MCF 10A (cell line): ENCODE results near the gene ZMYM1. TPM values are rescaled to one million over a fixed set of nuclear protein-coding genes. Genes with fewer than 3 reads are reported as not detected.
A peak's percentile ranks its signal among the peaks of the same experiment; 100 is the strongest.

Source experiments
- BruUV-seq: library from RNA; stranded (reverse); fragments of 400-500 nt; replicated peaks from 2 replicates; lab custom pipeline; 2021; lab: Mats Ljungman, UMichigan
- CTCF ChIA-PET: fragments of 300-600 bp; sonication (Branson Sonifier 250); formaldehyde crosslinking; extraction: SDS; loops from one replicate; lab custom pipeline; 2021; ENCODE audit warnings: antibody characterized with exemption, inconsistent platforms; lab: Yijun Ruan, JAX
- POLR2A ChIA-PET: fragments of 300-600, 350-650 bp; sonication (Branson Sonifier 250); formaldehyde crosslinking; extraction: SDS; loops from one replicate; lab custom pipeline; 2020; ENCODE audit warnings: antibody characterized with exemption, inconsistent platforms; lab: Yijun Ruan, JAX
- DNase-seq: peaks from one replicate; pipeline ENCODE4 v3.0.0-alpha.2; 2018; ENCODE audit not compliant: unreplicated experiment
- H3K27ac Mint-ChIP-seq: one replicate; pipeline ENCODE4 v1.8.0; 2022; ENCODE audit warnings: mild to moderate bottlenecking, low read depth, mixed read lengths; ENCODE audit not compliant: unreplicated experiment
- H3K27me3 Mint-ChIP-seq: one replicate; pipeline ENCODE4 v1.8.0; 2022; ENCODE audit warnings: mixed read lengths; ENCODE audit not compliant: insufficient read depth, unreplicated experiment
- H3K36me3 Mint-ChIP-seq: one replicate; pipeline ENCODE4 v1.8.0; 2022; ENCODE audit warnings: mild to moderate bottlenecking, moderate library complexity, mixed read lengths; ENCODE audit not compliant: insufficient read depth, unreplicated experiment
- H3K4me1 Mint-ChIP-seq: one replicate; pipeline ENCODE4 v1.8.0; 2022; ENCODE audit warnings: mixed read lengths; ENCODE audit not compliant: insufficient read depth, unreplicated experiment
- H3K4me3 Mint-ChIP-seq: one replicate; pipeline ENCODE4 v1.8.0; 2022; ENCODE audit warnings: mild to moderate bottlenecking, moderate library complexity, mixed read lengths; ENCODE audit not compliant: unreplicated experiment
- H3K9me3 Mint-ChIP-seq: one replicate; pipeline ENCODE4 v1.8.0; 2022; ENCODE audit warnings: mixed read lengths; ENCODE audit not compliant: unreplicated experiment
- CTCF ChIP-seq: fragments of 200-600 bp; IDR thresholded peaks from one replicate; pipeline ENCODE4 v1.8.0; 2022; ENCODE audit warnings: antibody characterized with exemption, mild to moderate bottlenecking; ENCODE audit not compliant: unreplicated experiment
- intact Hi-C: fragments of 100-400 bp; cut with micrococcal nuclease; formaldehyde crosslinking; loops from 2 replicates; pipeline ENCODE4 v1.14.1; 2022
- total RNA-seq: library from RNA; stranded (reverse); gene quantifications from 2 replicates; pipeline ENCODE4 v1.2.3, GENCODE V29; 2022

The ZMYM1 gene
- total RNA-seq, 1 experiment from 2014 or later, result 21.2 TPM

GRCh38 chr1:35120458-35121133 lies 41.4 kb downstream of the ZMYM1 start:
- CTCF ChIA-PET, result no interaction called here
- Mint-ChIP-seq H3K27me3 (no peaks in the 10 kb centered on the region), H3K36me3 (peaks cover 11% of the 10 kb centered on the region), H3K9me3 (no peaks in the 10 kb centered on the region), H3K4me3 (no peak overlapping the region), H3K27ac (no peak overlapping the region), H3K4me1 (peaks cover 8% of the 10 kb centered on the region)
- BruUV-seq, result no TSS peak
- intact Hi-C loops, result no loop called here
- no peak for TF ChIP-seq CTCF
- POLR2A ChIA-PET, result interaction anchor here (1.2 kb wide), 2 partner anchors 17 to 42 kb away, joined by 3 read pairs; partner anchors contain the start of gene ZMYM1
- DNase-seq, result no peak

GRCh38 chr1:35122311-35122710 lies 43.1 kb downstream of the ZMYM1 start:
- DNase-seq, result peak; percentile 33
- no peaks in the 10 kb centered on the region for H3K9me3 Mint-ChIP-seq
- peaks cover 7% of the 10 kb centered on the region for H3K36me3 Mint-ChIP-seq
- intact Hi-C loops, result no loop called here
- no peak overlapping the region for H3K4me3 Mint-ChIP-seq
- no TSS peak for BruUV-seq
- H3K4me1 Mint-ChIP-seq, result peaks cover 8% of the 10 kb centered on the region
- H3K27ac Mint-ChIP-seq, result no peak overlapping the region
- no peak for TF ChIP-seq CTCF
- CTCF ChIA-PET, result interaction anchor here (0.6 kb wide), 1 partner anchor 228 kb away, joined by 3 read pairs; no protein-coding TSS in a partner anchor
- POLR2A ChIA-PET, result interaction anchor here (0.7 kb wide), 1 partner anchor 440 kb away, joined by 4 read pairs; no protein-coding TSS in a partner anchor
- no peaks in the 10 kb centered on the region for H3K27me3 Mint-ChIP-seq

- BruUV-seq, result no TSS peak
- no peak overlapping the region for H3K4me3 Mint-ChIP-seq
- H3K36me3 Mint-ChIP-seq, result no peaks in the 10 kb centered on the region
- H3K27me3 Mint-ChIP-seq, result no peaks in the 10 kb centered on the region
- peaks cover 8% of the 10 kb centered on the region for H3K4me1 Mint-ChIP-seq
- DNase-seq, result no peak
- no peaks in the 10 kb centered on the region for H3K9me3 Mint-ChIP-seq
- intact Hi-C loops, result no loop called here
- no peak overlapping the region for H3K27ac Mint-ChIP-seq
- no peak for TF ChIP-seq CTCF
- POLR2A ChIA-PET, result interaction anchor here (0.6 kb wide), 1 partner anchor 57 kb away, joined by 3 read pairs; no protein-coding TSS in a partner anchor
- CTCF ChIA-PET, result no interaction called here
Observed at GRCh38 chr1:35126546-35126945, 47.4 kb downstream of the ZMYM1 start.

GRCh38 chr1:35129080-35129479 lies 49.9 kb downstream of the ZMYM1 start:
- BruUV-seq, result no TSS peak
- Mint-ChIP-seq H3K4me1 (no peaks in the 10 kb centered on the region), H3K9me3 (no peaks in the 10 kb centered on the region), H3K36me3 (no peaks in the 10 kb centered on the region), H3K27me3 (no peaks in the 10 kb centered on the region), H3K4me3 (no peak overlapping the region), H3K27ac (no peak overlapping the region)
- DNase-seq, result no peak
- intact Hi-C loops, result no loop called here
- POLR2A ChIA-PET, result interaction anchor here (0.8 kb wide), 1 partner anchor 12 kb away, joined by 3 read pairs; no protein-coding TSS in a partner anchor
- TF ChIP-seq CTCF, result no peak
- CTCF ChIA-PET, result interaction anchor here (0.6 to 0.7 kb wide), 3 partner anchors 15 to 343 kb away, joined by 3 read pairs; no protein-coding TSS in a partner anchor
